M059J (cell line): ENCODE measurements around the gene NKX2-1. TPM values are rescaled to one million over a fixed set of nuclear protein-coding genes. Genes with fewer than 3 reads are reported as not detected.

Source experiments
- DNase-seq: peaks from one replicate; pipeline ENCODE4 v3.0.0-alpha.2; 2012; ENCODE audit warnings: low read depth
- total RNA-seq: library from RNA; depleted of rRNA; stranded (reverse); fragments of >200 nt; shearing (Covaris generic); gene quantifications from 2 replicates; pipeline ENCODE4 v1.2.3, GENCODE V29; 2014

NKX2-1 gene
- total RNA-seq, 1 experiment from 2014 or later = 0.10 TPM

DNA sequence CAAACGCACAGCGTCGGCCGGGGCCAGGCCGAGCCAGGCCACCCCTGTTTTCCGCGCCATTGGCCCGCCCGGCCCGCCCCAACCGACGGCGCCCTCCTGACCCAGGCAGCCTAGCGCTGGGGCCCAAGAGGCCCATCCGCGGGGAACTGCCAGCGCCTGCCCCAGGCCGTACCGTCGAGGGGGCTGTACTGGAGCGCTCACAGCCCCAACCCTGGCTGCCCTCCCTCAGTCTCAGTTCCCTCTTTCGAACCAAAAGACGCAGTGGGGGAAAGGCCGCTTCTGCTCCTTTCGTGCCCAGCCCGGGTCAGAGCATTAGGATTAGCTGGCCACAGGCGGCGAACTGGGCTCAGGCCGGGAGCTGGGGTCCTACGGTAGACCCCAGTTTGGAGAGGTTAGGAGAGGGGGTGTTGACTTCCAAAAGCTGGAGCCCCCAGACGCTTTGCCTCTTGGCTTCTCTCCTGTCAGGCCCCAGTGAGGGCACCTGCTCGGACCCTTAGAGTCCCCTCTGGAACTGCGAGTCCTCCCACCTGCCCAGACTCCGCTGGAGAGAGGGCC, 1.9 kb downstream of the NKX2-1 start:
- no peak for DNase-seq

DNA sequence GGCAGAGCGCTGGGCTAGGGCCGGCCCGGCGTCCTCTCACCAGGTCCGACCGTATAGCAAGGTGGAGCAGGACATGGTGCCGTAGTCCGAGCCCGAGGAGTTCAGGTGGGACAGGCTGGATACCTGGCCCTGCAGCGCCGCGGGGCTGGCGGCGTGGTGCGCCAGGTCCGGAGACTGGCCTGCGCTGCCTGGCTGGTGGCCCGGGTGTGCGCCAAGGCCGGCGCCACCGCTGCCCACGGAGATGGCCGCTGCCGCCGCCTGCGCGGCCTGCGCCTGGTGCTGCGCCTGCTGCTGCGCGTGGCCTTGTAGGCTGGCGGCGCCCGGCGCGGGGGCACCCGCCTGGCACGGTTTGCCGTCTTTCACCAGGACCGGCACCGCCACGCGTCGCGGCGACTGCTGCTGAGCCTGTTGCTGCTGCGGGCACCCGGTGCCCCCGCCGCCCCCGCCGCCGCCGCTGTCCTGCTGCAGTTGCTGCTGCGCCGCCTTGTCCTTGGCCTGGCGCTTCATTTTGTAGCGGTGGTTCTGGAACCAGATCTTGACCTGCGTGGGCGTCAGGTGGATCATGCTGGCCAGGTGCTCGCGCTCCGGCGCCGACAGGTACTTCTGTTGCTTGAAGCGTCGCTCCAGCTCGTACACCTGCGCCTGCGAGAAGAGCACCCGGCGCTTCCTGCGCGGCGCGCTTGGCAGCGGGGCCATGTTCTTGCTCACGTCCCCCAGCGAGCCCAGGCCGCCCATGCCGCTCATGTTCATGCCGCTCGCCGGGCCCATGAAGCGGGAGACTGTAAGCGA, 2.6 kb downstream of the NKX2-1 start:
- DNase-seq = no peak

DNA sequence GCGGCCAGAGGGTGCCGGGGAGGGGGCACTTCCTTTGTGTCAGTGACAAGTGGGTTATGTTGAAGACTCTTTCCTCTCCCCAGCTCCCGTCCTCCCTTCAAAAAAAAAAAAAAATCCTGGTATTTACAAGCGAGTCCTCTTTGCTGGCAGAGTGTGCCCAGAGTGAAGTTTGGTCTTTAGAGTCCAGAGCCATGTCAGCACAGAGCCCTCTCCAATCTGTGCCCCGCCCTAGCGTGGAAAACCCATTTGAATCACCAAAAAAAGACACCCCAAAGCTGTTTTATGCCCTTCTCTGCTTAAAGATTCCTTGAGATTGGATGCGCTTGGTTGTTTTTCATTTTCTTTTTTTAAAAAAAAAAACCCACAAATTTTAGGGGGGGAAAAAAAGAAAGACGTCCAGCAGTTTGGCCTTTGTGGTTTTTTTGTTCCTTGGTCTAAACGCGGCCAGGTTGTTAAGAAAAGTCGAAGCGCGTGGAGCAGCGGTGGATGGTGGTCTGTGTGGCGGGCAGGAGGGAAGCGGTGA, 3.3 kb downstream of the NKX2-1 start:
- no peak for DNase-seq

DNA sequence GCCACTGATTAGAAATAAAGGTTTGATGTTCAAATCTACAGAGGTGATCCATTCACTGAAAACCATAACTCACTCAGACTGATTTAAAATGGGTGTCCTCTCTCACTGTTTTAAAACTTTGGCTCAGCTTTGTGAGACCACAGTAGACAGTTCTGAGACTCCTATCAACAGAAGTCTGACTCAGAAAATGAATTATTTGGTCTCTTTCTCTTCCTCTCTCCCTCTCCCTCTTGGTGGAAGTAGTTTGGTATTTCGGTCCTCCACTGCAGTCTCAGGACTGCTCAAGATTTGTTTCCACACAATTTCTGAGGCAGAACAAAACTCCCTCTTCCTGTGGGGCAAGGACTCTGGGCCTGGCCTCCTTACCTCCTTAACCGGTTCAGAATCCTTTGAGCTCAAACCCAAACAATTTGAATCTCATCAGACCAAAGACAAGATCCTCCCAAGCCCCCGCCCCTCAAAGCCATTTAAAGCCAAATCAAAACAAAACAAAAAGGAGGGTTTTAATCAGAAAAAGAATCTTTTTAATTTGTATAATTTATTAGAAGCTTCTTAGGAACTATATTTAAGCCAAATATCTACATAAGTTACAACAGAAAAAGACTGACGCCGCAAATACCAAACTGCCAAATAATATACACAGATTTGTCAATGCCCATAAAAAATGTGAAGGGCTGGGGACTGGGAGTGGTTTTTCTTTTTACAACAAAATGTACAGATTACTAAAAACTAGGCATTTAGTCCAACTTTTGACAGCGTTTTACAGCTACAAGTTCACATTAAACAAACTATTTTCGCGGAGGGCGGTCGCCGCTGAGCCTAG, 3.9 kb downstream of the NKX2-1 start:
- DNase-seq = no peak

DNA sequence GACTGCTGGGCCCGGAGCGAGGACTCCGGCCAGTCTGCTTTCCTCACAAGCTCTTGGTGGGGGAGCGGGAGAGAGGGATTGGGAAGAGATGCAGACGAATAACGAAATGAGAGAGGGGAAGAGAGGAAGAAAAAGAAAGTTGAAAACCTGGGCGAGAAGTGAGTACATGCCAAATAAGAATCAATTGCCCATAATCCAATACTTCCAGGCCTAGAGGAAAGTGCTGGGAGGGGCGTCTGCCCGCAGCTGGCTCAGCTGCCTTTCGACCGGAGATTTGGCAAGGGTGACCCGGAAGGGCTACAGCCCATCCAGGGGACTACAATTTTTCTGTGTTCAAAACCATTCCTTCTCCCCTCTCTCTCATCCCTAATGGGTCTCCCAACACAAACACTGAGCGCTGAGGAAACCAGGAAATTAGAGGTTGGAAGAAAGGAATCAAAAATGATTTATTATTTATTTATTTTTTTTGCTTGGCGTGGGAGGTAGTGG, 4.9 kb downstream of the NKX2-1 start:
- no peak for DNase-seq

DNA sequence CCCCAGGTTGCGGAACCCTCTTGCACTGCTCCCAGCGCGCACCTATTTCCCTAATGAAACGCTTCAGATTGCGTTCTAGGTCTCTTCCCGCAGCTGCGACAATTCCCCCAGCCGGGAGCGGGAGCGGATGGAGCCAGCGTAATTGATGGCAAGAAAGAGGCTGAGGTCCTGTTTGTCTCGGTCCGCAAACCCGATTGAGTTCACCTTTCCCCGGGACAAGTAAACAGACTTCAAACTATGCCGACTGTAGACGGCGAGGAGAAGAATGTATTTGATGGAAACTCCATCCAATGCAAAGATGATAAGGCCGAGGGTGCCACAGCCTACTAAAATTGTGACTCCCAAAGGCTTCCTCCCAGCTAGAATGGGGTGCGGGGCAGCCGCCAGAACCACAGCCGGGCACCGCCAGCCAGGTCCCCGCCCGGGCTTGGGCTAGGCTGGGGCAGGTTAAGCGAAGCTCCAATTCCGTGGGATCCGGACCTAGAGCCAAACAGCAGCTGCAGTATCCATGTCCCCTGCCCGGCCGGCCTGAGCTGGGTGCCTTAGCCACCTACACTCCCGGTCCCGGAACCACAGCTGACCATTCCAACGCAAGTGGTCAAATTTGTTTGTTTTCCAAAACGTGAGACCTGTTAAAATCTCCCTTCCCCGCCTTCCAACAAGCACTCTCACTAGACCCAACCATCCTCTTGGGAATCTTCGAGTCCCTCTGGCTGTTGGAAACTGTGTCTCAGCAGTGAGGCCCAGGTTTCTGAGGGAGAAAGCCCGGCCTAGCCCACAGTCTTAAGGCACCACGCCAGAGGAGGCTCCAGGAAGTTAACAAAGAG, 5.5 kb downstream of the NKX2-1 start:
- no peak for DNase-seq

DNA sequence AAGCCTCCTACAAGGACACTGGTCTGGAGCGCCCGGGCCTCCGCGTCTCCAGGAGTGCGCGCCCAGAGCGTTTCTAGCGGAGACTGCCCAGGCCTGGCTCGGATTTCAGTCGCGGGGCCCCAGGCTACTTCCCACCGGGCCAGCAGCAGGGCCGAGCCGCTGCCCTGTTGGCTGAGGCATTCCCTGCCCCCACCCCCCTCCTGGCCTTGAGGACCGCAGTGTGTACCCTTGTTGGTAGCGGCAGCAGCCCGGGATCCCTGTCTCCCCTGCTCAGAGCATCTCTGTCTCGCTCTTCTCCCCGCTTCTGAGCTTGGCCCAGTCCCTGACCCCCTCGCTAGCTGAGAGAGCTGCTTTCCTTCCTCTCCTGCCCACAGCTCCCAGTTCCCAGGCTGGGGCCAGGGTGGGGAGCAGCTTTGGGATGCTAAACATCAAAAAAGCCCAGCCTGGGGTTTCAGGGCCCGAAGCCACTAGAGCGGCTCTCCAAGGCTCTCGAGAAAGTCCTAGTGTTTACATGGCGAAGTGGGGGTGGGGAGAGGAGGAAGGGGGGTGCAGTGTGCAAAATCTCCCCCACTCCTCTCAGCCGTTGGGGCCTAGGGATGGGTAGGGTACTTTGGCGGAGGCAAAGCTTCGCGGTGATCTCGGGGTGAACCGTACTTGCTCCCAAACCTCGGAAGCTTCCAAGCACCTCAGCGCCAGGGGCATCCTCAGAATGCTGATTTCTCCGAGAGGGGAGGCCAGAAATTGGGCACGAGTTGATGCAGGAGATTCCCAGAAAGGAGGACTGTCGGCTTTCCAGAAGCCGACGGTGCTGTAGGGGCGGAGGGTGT, 6.4 kb downstream of the NKX2-1 start:
- no peak for DNase-seq

DNA sequence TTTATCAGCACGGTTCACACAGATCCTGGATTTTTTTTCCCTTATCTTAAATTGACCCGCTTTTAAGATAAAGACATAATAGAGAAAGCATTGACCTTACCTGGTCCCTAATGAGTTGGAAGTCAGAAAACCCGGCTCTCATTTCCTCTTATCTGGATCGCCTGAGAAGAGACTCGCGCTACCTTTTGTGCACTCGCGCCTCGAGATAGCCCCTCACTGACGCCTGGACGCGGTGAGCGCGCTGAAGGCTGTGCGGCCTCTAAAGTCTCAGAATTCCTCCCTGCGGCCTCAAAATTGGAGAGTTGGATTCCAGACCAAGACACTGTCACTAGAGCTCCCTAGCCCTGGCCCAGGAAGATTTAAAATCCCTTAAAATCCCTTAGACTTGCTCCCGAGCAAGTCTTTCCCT, 7.0 kb downstream of the NKX2-1 start:
- DNase-seq = no peak

DNA sequence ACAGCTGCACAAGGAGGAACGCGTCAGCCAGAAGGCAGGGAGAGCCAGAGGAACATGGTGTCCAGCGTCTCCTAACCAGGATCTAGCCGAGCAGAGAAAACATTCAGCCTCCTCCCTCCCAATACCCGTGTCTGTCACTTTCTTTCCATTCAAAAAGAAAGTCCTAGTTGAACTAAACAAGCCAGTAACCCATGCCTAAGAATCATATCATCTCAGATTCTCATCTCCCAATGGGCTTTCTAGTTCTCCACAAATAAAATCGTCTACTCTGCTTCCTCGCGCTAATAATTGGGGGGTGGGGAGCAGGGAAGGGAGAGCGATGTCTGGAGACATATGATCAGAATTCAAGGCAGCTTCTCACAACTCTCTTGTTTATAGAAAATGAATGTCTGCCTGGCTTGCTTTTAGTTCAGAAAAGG, 7.4 kb downstream of the NKX2-1 start:
- DNase-seq = no peak

DNA sequence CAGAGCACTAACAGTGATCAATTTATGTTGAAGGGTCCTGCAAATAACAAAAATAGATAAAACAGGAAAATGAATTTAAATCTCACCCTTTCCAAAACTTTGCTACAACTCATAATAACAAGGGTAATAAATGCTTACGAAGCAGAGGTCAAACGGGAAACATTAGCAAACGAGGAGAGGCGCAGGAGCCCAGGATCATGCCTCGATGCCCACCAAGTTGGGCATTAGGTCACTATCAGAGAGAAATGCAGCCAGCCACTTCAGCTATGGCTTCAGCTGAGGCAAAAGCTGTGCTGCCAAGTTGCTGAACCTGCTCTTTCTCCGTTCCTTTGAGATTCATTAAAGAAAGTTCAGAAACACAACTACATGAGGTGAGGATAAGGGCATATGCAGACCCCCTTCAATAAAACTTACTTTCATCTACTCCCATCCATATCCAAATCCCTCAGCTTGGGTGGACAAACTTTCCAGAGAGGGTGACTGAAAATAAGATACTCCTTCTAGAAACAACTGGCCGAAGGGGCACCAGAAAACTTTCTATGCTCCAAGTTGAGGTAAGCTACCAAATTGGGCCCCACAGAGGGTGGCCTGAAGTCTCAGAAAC, 7.9 kb downstream of the NKX2-1 start:
- no peak for DNase-seq

DNA sequence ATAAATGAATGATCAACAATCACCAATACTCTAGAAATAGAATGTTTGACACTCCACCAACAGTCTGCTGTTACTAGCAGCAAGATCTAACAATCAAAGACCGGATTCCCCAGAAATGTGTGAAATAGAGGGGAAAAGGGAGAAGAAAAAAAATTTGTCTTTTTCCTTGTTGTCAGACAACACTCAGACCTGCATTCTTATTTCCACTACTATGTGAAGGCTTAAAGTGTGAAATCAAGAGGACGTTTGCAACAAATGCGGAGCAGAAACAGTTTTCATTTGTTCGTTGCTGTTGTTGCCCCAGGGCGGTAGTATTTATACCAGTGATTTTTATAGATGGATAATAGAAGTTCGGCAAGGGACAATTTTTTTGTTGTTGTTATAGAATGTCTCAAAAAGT, 9.2 kb downstream of the NKX2-1 start:
- no peak for DNase-seq

DNA sequence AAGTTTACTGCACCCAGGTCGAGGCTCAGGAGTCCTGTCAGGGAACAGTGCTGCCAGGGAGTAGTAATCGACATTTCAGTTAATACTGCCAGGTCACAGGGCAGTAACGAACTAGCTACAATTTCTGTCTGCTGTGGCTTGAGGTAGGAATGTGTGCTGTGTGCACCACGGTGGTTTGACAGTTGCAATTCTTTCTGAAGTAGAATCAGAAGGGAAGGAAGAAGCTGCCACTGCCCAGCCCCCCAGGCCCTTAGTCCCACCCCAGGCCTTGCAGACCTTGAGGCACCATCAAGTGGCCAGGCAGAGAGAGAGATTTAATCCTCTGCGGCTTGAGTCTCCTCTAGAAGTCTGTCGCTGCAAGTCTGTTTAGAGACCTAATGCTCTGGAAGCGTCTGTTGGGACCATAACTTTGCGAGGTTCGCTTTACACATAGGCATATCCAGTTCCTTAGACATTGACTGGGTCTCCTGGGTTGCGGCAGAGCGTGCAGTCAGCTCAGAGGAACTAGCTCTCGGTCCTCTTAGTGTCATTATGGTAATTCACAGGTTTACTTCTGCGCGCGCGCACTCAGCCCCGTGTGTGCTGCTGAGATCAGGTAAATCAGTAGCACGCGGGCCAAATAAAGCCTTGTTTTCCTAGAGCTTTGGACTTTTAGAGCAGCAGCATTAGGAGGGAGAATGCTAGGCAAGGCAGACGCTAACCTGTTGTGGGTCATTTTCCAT, 9.8 kb downstream of the NKX2-1 start:
- no peak for DNase-seq

DNA sequence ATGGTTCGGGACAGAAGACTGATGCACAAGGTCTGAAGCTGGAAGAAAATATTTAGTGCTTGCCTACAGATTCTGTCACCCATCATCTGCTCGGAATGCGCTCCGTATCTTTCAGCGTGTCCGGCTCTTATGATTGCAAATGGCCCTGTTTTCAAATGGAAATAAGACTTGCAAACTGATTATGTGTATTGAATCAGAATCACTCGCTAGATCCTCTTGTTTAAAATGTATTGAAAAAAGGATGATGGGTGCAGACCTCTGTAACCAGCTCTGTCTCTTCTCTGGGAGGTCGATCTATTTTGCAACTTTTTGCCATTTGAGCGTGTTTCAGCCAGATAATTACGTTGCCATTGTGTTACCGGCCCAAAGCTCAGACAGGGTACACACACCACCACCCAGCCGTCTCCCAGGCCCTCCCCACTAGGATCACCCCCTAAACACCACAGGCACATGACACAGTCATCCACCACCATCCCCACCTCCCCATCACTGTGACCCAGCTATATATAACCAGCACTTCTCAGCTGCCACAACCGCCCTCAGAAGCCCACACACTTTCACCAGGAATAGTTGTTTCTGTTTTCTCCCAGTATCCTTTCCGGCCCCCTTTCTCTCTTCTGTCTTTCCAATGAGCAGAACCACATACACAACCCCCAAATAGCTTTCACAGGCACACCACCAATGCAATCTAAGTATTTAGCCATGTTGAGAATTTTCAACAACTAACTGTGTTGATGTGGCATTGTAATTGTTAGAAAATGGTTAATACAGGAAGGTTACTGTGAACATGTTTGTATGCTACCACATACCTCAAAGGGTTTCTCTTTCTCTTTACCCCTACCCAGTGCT, 10.7 kb downstream of the NKX2-1 start:
- DNase-seq = no peak

DNA sequence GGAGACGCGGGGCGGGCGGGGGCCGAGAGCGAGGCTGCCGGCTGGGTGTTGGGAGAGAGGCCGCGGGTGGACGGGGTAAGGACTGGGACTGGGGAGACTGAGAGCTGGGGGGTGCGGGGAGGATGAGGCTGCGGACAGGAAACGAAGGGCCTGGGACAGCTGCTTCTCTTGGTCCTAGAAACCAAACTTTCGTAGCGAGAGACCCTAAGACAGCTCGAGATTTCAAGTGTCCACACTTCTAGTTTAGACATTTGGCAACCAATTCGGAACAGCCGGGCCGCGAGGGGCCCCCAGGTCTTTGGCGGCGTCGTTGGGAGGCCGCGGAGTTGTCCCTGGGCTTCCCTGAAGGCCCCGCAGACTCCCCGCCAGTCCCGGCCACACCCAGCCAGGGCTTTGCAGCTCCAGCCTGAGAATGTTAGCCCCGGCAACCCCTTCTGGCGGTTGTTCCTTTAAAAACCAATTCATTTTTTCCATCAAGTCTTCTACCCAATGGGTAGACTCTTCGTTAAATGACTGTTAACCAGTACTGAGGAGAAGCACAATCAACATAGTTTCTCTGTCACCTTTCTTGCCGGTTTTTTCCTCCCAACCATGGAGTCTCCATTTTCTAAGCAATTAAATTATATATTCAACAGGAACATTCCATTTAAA, 11.5 kb downstream of the NKX2-1 start:
- DNase-seq = no peak

DNA sequence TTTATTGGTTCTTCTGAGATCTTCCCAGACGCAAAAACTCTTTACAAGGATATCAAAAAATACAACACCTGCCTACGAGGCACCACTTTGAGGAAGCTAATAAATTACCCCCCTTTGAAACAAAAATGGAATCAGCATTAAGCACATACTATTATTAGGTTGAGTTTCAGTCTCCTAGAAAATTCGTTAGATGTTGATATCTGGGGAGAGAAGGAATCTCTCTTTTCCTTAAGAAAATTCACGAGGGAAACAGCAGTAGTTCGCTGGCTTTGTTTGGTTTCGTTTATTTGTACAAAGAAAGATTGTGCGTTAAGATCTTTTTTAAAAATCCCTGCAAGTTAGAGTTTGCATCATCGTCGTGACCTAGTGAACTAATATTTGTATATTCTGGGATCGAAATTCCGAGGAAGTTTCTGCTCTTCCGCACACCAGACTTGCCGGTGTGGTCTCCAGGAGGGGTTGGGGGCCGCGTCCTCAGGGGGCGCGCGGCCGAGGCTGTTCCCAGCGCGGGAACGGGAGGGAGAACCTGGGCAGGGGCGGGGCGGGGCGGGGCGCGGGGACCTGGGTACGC, 12.1 kb downstream of the NKX2-1 start:
- DNase-seq = no peak

DNA sequence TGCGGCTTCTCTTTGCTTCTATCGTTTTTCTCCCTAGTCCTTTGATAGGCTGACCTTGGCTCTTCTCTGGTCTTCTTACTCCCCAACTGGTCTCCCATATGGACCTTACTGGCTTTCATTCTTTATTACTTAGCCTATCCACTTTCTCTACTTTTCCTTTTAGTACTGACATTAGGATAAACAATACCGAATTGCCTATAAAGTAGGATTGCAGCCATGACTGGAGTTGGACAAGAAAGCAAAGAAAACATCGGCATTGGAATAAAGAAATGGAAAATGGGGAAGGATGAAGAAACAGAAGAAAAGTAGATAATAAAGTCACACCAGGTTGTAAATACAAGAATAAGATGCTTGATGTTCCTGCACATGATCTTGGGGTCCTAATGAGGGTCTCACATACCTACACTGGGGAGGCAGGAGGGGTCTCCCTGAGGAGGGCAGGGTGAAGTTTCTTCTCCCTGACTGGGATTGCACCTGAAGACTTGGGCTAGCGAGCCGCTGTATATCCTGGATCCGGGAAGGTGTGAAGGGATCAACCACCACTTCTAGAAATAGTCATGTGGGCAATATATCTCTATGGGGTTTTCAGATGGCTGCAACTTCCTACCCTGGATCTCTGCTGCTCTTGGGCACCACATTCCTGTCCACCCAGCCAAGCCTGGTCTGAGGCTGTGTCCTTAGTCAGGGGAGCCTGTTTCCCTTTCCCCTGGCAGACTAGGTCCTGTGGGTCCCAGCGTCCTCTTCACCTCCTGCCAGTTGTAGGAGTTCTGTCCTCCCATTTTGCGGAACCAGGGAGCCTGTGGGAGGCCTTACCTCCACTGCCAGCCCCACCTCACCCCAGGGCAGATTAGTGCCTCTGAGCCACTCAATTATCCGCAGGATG, 13.1 kb downstream of the NKX2-1 start:
- no peak for DNase-seq
